ENCODE data around the gene DPP3.

GRCh38 chr11:66529655-66530054 is 49.4 kb downstream of the DPP3 start:
- no peak for TF ChIP-seq EP300 (IDR thresholded peaks at IDR 0.05; ENCODE audit: borderline replicate concordance)
- TF ChIP-seq CEBPB (IDR thresholded peaks at IDR 0.05) = no peak
- no peak for TF ChIP-seq MAX (IDR thresholded peaks at IDR 0.05)
- TF ChIP-seq RAD21 (IDR thresholded peaks at IDR 0.05; ENCODE audit: low read depth) = no peak
- TF ChIP-seq ZBTB7A (IDR thresholded peaks at IDR 0.05; ENCODE audit: low read depth) = no peak
- TF ChIP-seq, protein P1, sequence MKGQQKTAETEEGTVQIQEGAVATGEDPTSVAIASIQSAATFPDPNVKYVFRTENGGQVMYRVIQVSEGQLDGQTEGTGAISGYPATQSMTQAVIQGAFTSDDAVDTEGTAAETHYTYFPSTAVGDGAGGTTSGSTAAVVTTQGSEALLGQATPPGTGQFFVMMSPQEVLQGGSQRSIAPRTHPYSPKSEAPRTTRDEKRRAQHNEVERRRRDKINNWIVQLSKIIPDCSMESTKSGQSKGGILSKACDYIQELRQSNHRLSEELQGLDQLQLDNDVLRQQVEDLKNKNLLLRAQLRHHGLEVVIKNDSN (IDR thresholded peaks at IDR 0.05) = no peak
- TF ChIP-seq EGR1 (IDR thresholded peaks at IDR 0.05) = no peak
- TF ChIP-seq YY1 (IDR thresholded peaks at IDR 0.05; ENCODE audit: low read depth) = no peak
- no peak for TF ChIP-seq FOXM1 (IDR thresholded peaks at IDR 0.05; ENCODE audit: borderline replicate concordance, low read depth)
- TF ChIP-seq REST (IDR thresholded peaks at IDR 0.05; ENCODE audit: low read depth) = no peak
